Naive B cell (primary cell): ENCODE results near the gene CYB561D2. TPM values are rescaled to one million over a fixed set of nuclear protein-coding genes. Genes with fewer than 3 reads are reported as not detected.

Source experiments
- ATAC-seq, 2 donors: fragments of 150-1000 bp; cut with Tn5 transposase; 2 replicates each; pipeline ENCODE4 v1.10.0; 2021; ENCODE audit warnings: low read depth in 2 of 2, mild to moderate bottlenecking in 2 of 2, moderate library complexity in 2 of 2
- DNase-seq: peaks from one replicate; pipeline ENCODE4 v3.0.0; 2022
- H3K27ac Mint-ChIP-seq, 6 donors: one replicate each; pipeline ENCODE4 v1.8.0; 2020 to 2022; ENCODE audit warnings: mild to moderate bottlenecking in 6 of 6, mixed read lengths in 6 of 6, moderate library complexity in 5 of 6, inconsistent platforms in 2 of 6
- H3K27me3 Mint-ChIP-seq, 3 donors: one replicate each; pipeline ENCODE4 v1.8.0; 2021 to 2022; ENCODE audit warnings: mixed read lengths in 3 of 3, mild to moderate bottlenecking in 1 of 3
- H3K36me3 Mint-ChIP-seq, 2 donors: one replicate each; pipeline ENCODE4 v1.8.0; 2020 to 2022; ENCODE audit warnings: mixed read lengths in 2 of 2, inconsistent platforms in 1 of 2, mild to moderate bottlenecking in 1 of 2
- H3K4me1 Mint-ChIP-seq, 3 donors: one replicate each; pipeline ENCODE4 v1.8.0; 2020 to 2022; ENCODE audit warnings: mixed read lengths in 3 of 3, inconsistent platforms in 1 of 3, mild to moderate bottlenecking in 1 of 3, moderate library complexity in 1 of 3
- H3K4me3 Mint-ChIP-seq, 8 donors: one replicate each; pipeline ENCODE4 v1.8.0; 2020 to 2022; ENCODE audit warnings: mild to moderate bottlenecking in 8 of 8, mixed read lengths in 8 of 8, moderate library complexity in 8 of 8, inconsistent platforms in 2 of 8
- H3K9me3 Mint-ChIP-seq, 7 donors: one replicate each; pipeline ENCODE4 v1.8.0; 2020 to 2022; ENCODE audit warnings: mixed read lengths in 7 of 7, mild to moderate bottlenecking in 5 of 7, inconsistent platforms in 2 of 7, moderate library complexity in 1 of 7
- polyA plus RNA-seq, 6 donors: library from polyadenylated mRNA; unstranded; fragments of 300-500 nt; fragmentation: Illumina TruSeq; gene quantifications; one replicate each; pipeline ENCODE4 v1.2.3, GENCODE V29; 2021; ENCODE audit warnings: low read depth in 6 of 6

Gene CYB561D2
- polyA plus RNA-seq, 6 donors from 2014 or later = 55.4 to 75.9 (median 65.2) TPM

DNA sequence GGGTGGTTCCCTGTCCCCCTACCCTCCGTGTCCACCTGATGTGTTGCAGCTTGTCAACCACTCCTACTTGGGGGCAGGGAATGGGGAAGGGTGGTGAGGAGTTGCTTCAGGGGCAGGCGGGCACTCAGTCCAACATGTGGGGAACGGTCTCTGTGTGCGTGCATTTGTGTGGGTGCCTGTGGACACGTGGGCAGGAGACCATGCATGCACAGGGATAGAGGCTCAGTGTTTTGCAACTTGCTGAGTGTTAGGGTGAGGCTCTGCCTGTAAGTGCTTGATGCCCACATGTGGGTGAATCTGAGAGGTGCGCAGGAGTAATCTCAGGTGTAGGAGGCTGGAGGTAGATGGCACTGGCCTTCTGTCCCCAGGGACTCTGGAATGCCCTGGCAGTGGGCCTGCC, 33.1 kb downstream of the CYB561D2 start:
- H3K27ac Mint-ChIP-seq = no peak overlapping the region
- H3K4me3 Mint-ChIP-seq = no peak overlapping the region
- no peaks in the 10 kb centered on the region for H3K36me3 Mint-ChIP-seq
- ATAC-seq = no peak
- no peaks in the 10 kb centered on the region for H3K4me1 Mint-ChIP-seq
- H3K27me3 Mint-ChIP-seq = peaks cover 0 to 39% (median 18%) of the 10 kb centered on the region in 3 donors
- no peaks in the 10 kb centered on the region for H3K9me3 Mint-ChIP-seq
- DNase-seq = no peak

DNA sequence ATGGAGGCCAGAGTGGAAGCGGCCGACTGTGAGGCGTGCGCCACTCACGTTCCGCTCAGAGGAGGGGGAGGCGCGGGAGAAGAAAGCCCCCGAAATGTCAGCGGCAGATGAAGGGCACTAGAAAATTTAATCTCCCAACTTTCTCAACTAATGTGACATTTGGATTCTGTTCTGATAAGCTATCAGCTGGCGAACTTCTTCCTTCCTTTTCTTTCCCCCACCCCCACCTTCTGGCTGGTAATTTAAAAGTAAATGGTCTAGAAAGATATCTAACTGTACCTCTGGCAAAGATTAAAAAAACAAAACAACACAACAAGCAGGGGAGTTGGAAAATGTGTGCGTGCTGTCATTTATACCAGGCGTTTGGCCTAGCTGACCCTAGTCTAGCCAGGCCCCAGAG, 35.1 kb downstream of the CYB561D2 start:
- no peaks in the 10 kb centered on the region for H3K36me3 Mint-ChIP-seq
- ATAC-seq (no peak), DNase-seq (no peak)
- peaks cover 0 to 23% (median 18%) of the 10 kb centered on the region in 3 donors for H3K27me3 Mint-ChIP-seq
- no peaks in the 10 kb centered on the region for H3K9me3 Mint-ChIP-seq
- no peak overlapping the region for H3K27ac Mint-ChIP-seq
- no peaks in the 10 kb centered on the region for H3K4me1 Mint-ChIP-seq
- no peak overlapping the region for H3K4me3 Mint-ChIP-seq

DNA sequence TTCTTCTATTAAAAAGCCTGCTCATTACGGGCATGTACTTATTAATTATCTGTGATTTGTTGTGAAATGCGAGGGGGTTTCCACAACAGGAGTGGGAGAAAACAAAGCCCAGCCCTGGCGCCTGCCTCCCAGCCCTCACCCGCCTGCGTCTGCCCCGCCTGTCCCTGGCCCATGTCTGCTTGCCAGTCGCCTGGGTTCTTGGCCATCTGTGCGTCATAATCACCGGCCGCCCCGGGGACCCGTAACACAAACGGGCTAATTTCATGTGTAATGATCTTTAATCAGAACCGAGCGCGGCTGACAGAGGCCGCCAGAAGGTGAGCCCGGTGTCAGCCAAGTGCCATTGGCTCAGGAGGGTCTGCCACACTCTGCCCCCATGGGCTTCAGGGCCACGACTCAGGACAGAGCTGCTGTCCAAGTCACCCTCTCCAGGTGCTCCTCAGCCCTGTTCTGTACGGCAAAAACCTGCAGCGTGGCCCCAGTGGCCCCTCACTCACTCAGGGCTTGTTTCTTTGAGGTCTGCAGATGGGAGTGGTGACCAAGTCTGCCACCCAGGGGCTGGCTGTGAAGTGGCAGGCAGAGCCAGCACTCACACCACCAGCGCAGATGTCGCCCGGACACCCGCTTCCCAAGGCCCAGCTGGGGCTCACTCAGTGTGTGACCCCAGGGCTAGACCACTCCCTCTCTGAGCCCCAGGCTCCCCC, 37.5 kb downstream of the CYB561D2 start:
- no peak overlapping the region for H3K4me3 Mint-ChIP-seq
- H3K27me3 Mint-ChIP-seq = peaks cover 0 to 24% (median 23%) of the 10 kb centered on the region in 3 donors
- no peak overlapping the region for H3K27ac Mint-ChIP-seq
- H3K9me3 Mint-ChIP-seq = no peaks in the 10 kb centered on the region
- peaks cover 0 to 2% (median 0%) of the 10 kb centered on the region in 3 donors for H3K4me1 Mint-ChIP-seq
- no peak for DNase-seq
- no peaks in the 10 kb centered on the region for H3K36me3 Mint-ChIP-seq
- no peak for ATAC-seq

DNA sequence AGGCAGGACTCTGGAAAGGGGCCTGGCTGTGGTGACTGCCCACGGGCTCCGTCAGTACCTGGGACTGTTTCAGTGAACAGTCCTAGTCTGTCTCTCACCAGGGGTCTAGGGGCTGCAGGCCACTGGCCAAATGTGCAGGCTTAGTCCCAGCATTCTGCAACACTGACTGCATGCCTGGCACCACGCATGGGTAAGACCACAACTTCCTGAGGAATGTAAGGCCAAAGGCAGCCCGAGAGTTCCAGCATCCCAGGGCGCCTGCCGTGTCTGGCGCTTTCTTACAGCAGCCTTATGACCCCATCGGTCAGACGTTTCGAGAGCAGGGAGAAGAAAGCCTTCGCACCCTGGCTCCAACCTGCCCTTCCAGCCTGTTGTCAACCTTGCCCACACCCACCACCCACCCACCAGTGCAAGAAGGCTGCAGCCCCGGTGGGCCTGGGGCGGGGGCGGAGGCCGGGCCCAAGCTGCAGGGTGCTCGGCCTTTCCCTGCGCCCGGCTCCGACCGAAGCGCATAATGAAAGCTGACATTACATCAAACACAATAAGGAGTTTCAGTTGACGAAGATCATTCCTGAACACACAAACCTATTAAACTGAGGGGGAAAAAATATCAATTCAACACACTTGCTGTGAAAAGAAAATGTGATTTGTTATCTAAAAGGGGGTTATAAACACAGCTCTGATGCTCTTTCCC, 38.2 kb downstream of the CYB561D2 start:
- Mint-ChIP-seq H3K9me3 (no peaks in the 10 kb centered on the region), H3K27me3 (peaks cover 0 to 24% (median 20%) of the 10 kb centered on the region in 3 donors), H3K4me1 (peaks cover 0 to 2% (median 0%) of the 10 kb centered on the region in 3 donors), H3K36me3 (no peaks in the 10 kb centered on the region), H3K4me3 (no peak overlapping the region), H3K27ac (no peak overlapping the region)
- ATAC-seq = no peak
- no peak for DNase-seq

DNA sequence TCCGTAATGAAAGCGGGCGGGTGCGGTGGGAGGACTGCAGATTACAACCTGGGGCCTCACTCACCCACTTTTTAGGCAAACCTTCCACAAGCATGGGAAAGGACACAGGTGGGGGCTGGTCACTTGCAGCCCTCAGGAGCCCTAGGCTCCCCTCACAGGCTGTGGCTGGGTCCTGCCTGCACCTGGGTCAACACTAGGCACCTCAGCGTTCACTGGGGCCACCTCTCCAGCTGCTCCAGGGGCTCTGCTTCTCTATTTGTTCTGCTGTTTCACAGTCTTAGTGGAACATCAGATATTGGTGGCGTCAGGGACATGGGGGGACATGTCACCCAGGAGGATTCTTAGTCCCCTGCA, 38.7 kb downstream of the CYB561D2 start:
- no peaks in the 10 kb centered on the region for H3K9me3 Mint-ChIP-seq
- H3K36me3 Mint-ChIP-seq = no peaks in the 10 kb centered on the region
- DNase-seq = no peak
- peaks cover 0 to 2% (median 0%) of the 10 kb centered on the region in 3 donors for H3K4me1 Mint-ChIP-seq
- no peak overlapping the region for H3K27ac Mint-ChIP-seq
- no peak overlapping the region for H3K4me3 Mint-ChIP-seq
- H3K27me3 Mint-ChIP-seq = peaks cover 0 to 24% (median 15%) of the 10 kb centered on the region in 3 donors
- ATAC-seq = no peak

DNA sequence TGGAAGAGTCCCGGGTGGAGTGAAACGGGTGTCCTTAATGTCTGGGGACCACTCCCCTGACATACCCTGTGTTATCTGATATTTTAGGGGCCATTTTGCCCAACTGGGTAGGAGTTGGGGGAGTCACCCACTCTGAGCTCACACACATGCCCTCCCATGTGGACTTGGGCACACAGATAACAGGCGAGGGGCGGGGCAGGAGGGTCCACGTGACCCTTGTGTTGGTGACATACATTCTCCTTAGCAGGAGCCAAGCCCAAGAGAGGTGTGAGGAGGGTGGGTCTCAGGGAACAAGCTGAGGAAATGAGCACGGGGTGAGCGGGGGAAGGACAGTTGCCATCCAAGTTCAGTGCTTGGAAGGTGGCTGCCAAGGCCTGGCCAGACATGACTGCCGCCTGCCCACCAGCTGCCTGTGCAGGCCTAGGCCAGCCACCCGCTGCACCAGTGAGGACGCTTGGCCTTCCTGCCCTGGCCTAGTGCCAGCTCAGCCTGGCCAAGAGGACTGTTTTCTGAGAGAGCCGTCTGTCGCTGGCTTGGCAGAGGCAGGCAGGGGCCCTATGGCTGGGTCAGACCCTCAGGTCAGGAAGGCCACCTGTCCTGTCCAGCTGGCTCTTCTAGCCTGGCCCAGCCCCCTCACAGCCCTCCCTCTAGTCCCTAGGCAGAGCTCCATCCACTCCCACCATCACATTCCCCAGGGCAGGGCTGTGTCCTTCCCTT, 40.0 kb downstream of the CYB561D2 start:
- Mint-ChIP-seq H3K9me3 (no peaks in the 10 kb centered on the region), H3K27me3 (peaks cover 0 to 19% (median 2%) of the 10 kb centered on the region in 3 donors), H3K4me1 (peaks cover 0 to 2% (median 0%) of the 10 kb centered on the region in 3 donors), H3K4me3 (no peak overlapping the region), H3K27ac (peak overlapping the region in 1 of 6 donors; percentile 83), H3K36me3 (no peaks in the 10 kb centered on the region)
- DNase-seq (no peak), ATAC-seq (no peak)

- no peaks in the 10 kb centered on the region for H3K36me3 Mint-ChIP-seq
- H3K27ac Mint-ChIP-seq = no peak overlapping the region
- H3K27me3 Mint-ChIP-seq = peaks cover 0 to 12% (median 9%) of the 10 kb centered on the region in 3 donors
- no peaks in the 10 kb centered on the region for H3K9me3 Mint-ChIP-seq
- DNase-seq (no peak), ATAC-seq (no peak)
- no peak overlapping the region for H3K4me3 Mint-ChIP-seq
- peaks cover 0 to 5% (median 2%) of the 10 kb centered on the region in 3 donors for H3K4me1 Mint-ChIP-seq
Observed at GRCh38 chr3:50392101-50392715, 41.5 kb downstream of the CYB561D2 start.

GRCh38 chr3:50393061-50393460, 42.4 kb downstream of the CYB561D2 start:
- H3K27ac Mint-ChIP-seq = no peak overlapping the region
- peaks cover 0 to 12% (median 9%) of the 10 kb centered on the region in 3 donors for H3K27me3 Mint-ChIP-seq
- no peaks in the 10 kb centered on the region for H3K36me3 Mint-ChIP-seq
- no peak for DNase-seq
- no peak for ATAC-seq
- no peak overlapping the region for H3K4me3 Mint-ChIP-seq
- H3K9me3 Mint-ChIP-seq = no peaks in the 10 kb centered on the region
- H3K4me1 Mint-ChIP-seq = peaks cover 0 to 5% (median 2%) of the 10 kb centered on the region in 3 donors

- no peaks in the 10 kb centered on the region for H3K9me3 Mint-ChIP-seq
- ATAC-seq (no peak), DNase-seq (no peak)
- no peak overlapping the region for H3K4me3 Mint-ChIP-seq
- H3K36me3 Mint-ChIP-seq = no peaks in the 10 kb centered on the region
- H3K27me3 Mint-ChIP-seq = peaks cover 0 to 17% (median 9%) of the 10 kb centered on the region in 3 donors
- no peak overlapping the region for H3K27ac Mint-ChIP-seq
- H3K4me1 Mint-ChIP-seq = peaks cover 0 to 5% (median 2%) of the 10 kb centered on the region in 3 donors
Observed at GRCh38 chr3:50395070-50395860, 44.6 kb downstream of the CYB561D2 start.

GRCh38 chr3:50396502-50396901, 45.8 kb downstream of the CYB561D2 start:
- H3K4me1 Mint-ChIP-seq = peaks cover 0 to 5% (median 2%) of the 10 kb centered on the region in 3 donors
- no peaks in the 10 kb centered on the region for H3K36me3 Mint-ChIP-seq
- H3K27me3 Mint-ChIP-seq = peaks cover 0 to 17% (median 9%) of the 10 kb centered on the region in 3 donors
- no peak overlapping the region for H3K4me3 Mint-ChIP-seq
- ATAC-seq (no peak), DNase-seq (no peak)
- H3K27ac Mint-ChIP-seq = peak overlapping the region in 1 of 6 donors; percentile 36
- H3K9me3 Mint-ChIP-seq = no peaks in the 10 kb centered on the region

- H3K27me3 Mint-ChIP-seq = peaks cover 6 to 29% (median 20%) of the 10 kb centered on the region in 3 donors
- no peaks in the 10 kb centered on the region for H3K36me3 Mint-ChIP-seq
- no peak for DNase-seq
Observed at GRCh38 chr3:50401978-50402595, 51.4 kb downstream of the CYB561D2 start.

More at GRCh38 chr3:50401978-50402595, 51.4 kb downstream of the CYB561D2 start:
- Mint-ChIP-seq H3K9me3 (peaks cover 0 to 5% (median 0%) of the 10 kb centered on the region in 7 donors), H3K4me3 (no peak overlapping the region), H3K4me1 (no peaks in the 10 kb centered on the region), H3K27ac (no peak overlapping the region)
- no peak for ATAC-seq
